ENCODE results near the gene ARFRP1. TPM values are rescaled to one million over a fixed set of nuclear protein-coding genes. Genes with fewer than 3 reads are reported as not detected.

The ARFRP1 gene
- total and polyA plus RNA-seq, 2 of the 4 experiments (the other 2 are of a cell fraction) = 25.3 to 36.6 TPM

DNA sequence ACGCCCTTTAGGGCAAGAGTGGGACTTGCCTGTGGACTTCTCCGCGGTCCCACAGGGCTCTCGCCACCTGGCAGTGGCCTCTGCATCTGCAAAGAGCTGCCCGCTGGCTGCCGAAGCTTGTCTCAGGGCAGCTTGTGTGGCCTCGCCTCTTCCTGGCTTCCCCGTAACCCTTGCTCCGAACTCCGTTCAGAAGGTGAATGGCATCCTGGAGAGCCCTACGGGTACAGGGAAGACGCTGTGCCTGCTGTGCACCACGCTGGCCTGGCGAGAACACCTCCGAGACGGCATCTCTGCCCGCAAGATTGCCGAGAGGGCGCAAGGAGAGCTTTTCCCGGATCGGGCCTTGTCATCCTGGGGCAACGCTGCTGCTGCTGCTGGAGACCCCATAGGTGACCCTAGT is 46.7 kb downstream of the ARFRP1 start:
- dilution Hi-C loops (cut with HindIII; ENCODE audit: low sequenced_read_pairs, unreplicated experiment) (no loop called here), in situ Hi-C loops (cut with MboI; ENCODE audit: low sequenced_read_pairs) (no loop called here), intact Hi-C loops (cut with micrococcal nuclease) (no loop called here)
- no peak overlapping the region for H2AK5ac ChIP-seq (ENCODE audit: low read depth, low read length)
- H2BK5ac ChIP-seq (ENCODE audit: low read depth, low read length, poor library complexity, severe bottlenecking) = no peak overlapping the region
- CTCF ChIA-PET = no interaction called here
- no peak overlapping the region for H2BK120ac ChIP-seq (ENCODE audit: low read depth, low read length)
- no peak overlapping the region for H3K4me3 ChIP-seq (ENCODE audit: insufficient read depth, low read depth, low read length)
- no peak overlapping the region for H3K18ac ChIP-seq (ENCODE audit: low read depth, low read length)
- H4K91ac ChIP-seq (ENCODE audit: insufficient read depth, low read depth, low read length) = no peak overlapping the region
- no peak overlapping the region for H2AK9ac ChIP-seq (replicated peaks; ENCODE audit: low read depth, low read length, poor library complexity)
- H4K5ac ChIP-seq (ENCODE audit: low read depth, low read length) = no peak overlapping the region
- peaks cover 37% of the 10 kb centered on the region for H3K36me3 ChIP-seq (ENCODE audit: control insufficient read depth, insufficient read depth, low read length)
- no TSS peak for BruUV-seq (replicated peaks)
- H3K14ac ChIP-seq (replicated peaks; ENCODE audit: low read depth, low read length) = no peak overlapping the region
- no peaks in the 10 kb centered on the region for H3K9me3 ChIP-seq (ENCODE audit: control insufficient read depth, insufficient read depth, low read length)
- no peak overlapping the region for H2BK15ac ChIP-seq (ENCODE audit: low read depth, low read length)
- no peak overlapping the region for H3K23ac ChIP-seq (ENCODE audit: low read depth, low read length)
- H3K56ac ChIP-seq (ENCODE audit: extremely low read depth, insufficient read depth, low read length) = no peak overlapping the region
- POLR2A ChIA-PET (ENCODE audit: unreplicated experiment) = no interaction called here
- no peak for TF ChIP-seq CHD1 (IDR thresholded peaks at IDR 0.05; ENCODE audit: low read depth, low read length)
- TF ChIP-seq, protein P1, sequence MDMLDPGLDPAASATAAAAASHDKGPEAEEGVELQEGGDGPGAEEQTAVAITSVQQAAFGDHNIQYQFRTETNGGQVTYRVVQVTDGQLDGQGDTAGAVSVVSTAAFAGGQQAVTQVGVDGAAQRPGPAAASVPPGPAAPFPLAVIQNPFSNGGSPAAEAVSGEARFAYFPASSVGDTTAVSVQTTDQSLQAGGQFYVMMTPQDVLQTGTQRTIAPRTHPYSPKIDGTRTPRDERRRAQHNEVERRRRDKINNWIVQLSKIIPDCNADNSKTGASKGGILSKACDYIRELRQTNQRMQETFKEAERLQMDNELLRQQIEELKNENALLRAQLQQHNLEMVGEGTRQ (IDR thresholded peaks at IDR 0.05; ENCODE audit: low read depth, low read length) = no peak
- no peak for TF ChIP-seq BHLHE40 (IDR thresholded peaks at IDR 0.05; ENCODE audit: low read depth, low read length)
- no peak for TF ChIP-seq FOS (IDR thresholded peaks at IDR 0.05; ENCODE audit: low read depth, low read length)
- no peak for TF ChIP-seq RAD21 (IDR thresholded peaks at IDR 0.05; ENCODE audit: low read length)
- TF ChIP-seq MXI1 (IDR thresholded peaks at IDR 0.05; ENCODE audit: borderline replicate concordance, low read depth, low read length) = no peak
- no peak for TF ChIP-seq RFX5 (IDR thresholded peaks at IDR 0.05; ENCODE audit: low read depth, low read length)
- TF ChIP-seq MAFK (IDR thresholded peaks at IDR 0.05; ENCODE audit: low read depth, low read length) = no peak
- no peak for TF ChIP-seq RCOR1 (IDR thresholded peaks at IDR 0.05; ENCODE audit: insufficient replicate concordance, low read length)
- no peak for TF ChIP-seq POLR2A (IDR thresholded peaks at IDR 0.05; ENCODE audit: low read depth, low read length)
- peaks cover 3% of the 10 kb centered on the region; the same call in 1 of the 2 replicates for H4K20me1 ChIP-seq (ENCODE audit: insufficient read depth, low read length)
- no peak overlapping the region for H3K27ac ChIP-seq (ENCODE audit: insufficient read depth, low read length)
- 0 out of 2 replicates have a peak, but pooled peaks cover 8% of the 10 kb centered on the region for H3K9me1 ChIP-seq (ENCODE audit: insufficient read depth, low read length)
- no peak overlapping the region for H3K4me2 ChIP-seq (ENCODE audit: low read depth, low read length)
- WGBS, 2 experiments (ENCODE audit: extremely low coverage in 2 of 2, insufficient read length in 1 of 2) = 96% methylated on average over 21 of the region's 22 CpGs; no CpG with 5 or more reads in 1 of the 2 experiments
- H2BK20ac ChIP-seq (ENCODE audit: low read depth, low read length) = no peak overlapping the region
- ATAC-seq (ENCODE audit: low read depth) (no peak), DNase-seq (no peak)
- no peak overlapping the region for H3K9ac ChIP-seq (ENCODE audit: low read depth, low read length)
- no peak overlapping the region for H2AFZ ChIP-seq (replicated peaks; ENCODE audit: low read length, poor library complexity)
- H3K27me3 ChIP-seq (ENCODE audit: control insufficient read depth, insufficient read depth, low read length) = no peaks in the 10 kb centered on the region
- peaks cover 13% of the 10 kb centered on the region for H3K4me1 ChIP-seq (ENCODE audit: control insufficient read depth, insufficient read depth, low read length)
- peaks cover 18 to 58% of the 10 kb centered on the region in 2 experiments for H3K79me1 ChIP-seq (ENCODE audit: low read depth in 1 of 2, low read length in 2 of 2)
- no peak overlapping the region for H4K8ac ChIP-seq (ENCODE audit: low read depth in 2 of 2, low read length in 2 of 2)
- H3K4ac ChIP-seq (ENCODE audit: low read depth, low read length) = no peak overlapping the region
